Brain microvascular endothelial cell (primary cell): ENCODE data around the gene PLEKHA8.

ENCODE experiments used
- DNase-seq: peaks from one replicate; pipeline ENCODE4 v3.0.0-alpha.2; 2020
- H3K27ac ChIP-seq: fragments of 250-450 bp; sonication (Bioruptor Pico); 2 replicates; pipeline ENCODE4 v1.5.1; 2020; ENCODE audit warnings: mild to moderate bottlenecking, moderate library complexity
- H3K27me3 ChIP-seq: fragments of 250-450 bp; sonication (Bioruptor Pico); replicated peaks from 2 replicates; pipeline ENCODE4 v1.5.1; 2020; ENCODE audit warnings: mild to moderate bottlenecking
- H3K36me3 ChIP-seq: fragments of 250-450 bp; sonication (Bioruptor Pico); replicated peaks from 2 replicates; pipeline ENCODE4 v1.5.1; 2020; ENCODE audit warnings: mild to moderate bottlenecking
- H3K4me3 ChIP-seq: 2 replicates; pipeline ENCODE4 v1.5.1; 2011; ENCODE audit warnings: low read depth, mild to moderate bottlenecking, control low read depth, low read length, moderate library complexity
- in situ Hi-C: cut with HindIII; loops from 2 replicates; pipeline ENCODE4 v1.10.0; 2017; ENCODE audit warnings: low sequenced_read_pairs, low pct_ligation_motif_present
- TF ChIP-seq, protein P1 (sequence below): IDR thresholded peaks from 2 replicates; pipeline ENCODE4 v1.5.1; 2011; ENCODE audit warnings: low read depth, mild to moderate bottlenecking, moderate library complexity, low read length, control low read depth, inconsistent platforms; ENCODE audit errors: missing control alignments

PLEKHA8 gene

GRCh38 chr7:29989257-29989995, 38.8 kb upstream of the PLEKHA8 start, which contains the start of gene SCRN1:
Gene SCRN1, minus strand, starts transcription at chr7:29989801. Its CDS starts 20,734 bp downstream, at chr7:29969067.
- in situ Hi-C loops, result no loop called here
- H3K4me3 ChIP-seq, result peak within 1 kb of the TSS; percentile 84
- no peaks in the 10 kb centered on the region for H3K36me3 ChIP-seq
- H3K27ac ChIP-seq, result peak within 1 kb of the TSS; percentile 82
- TF ChIP-seq, protein P1, sequence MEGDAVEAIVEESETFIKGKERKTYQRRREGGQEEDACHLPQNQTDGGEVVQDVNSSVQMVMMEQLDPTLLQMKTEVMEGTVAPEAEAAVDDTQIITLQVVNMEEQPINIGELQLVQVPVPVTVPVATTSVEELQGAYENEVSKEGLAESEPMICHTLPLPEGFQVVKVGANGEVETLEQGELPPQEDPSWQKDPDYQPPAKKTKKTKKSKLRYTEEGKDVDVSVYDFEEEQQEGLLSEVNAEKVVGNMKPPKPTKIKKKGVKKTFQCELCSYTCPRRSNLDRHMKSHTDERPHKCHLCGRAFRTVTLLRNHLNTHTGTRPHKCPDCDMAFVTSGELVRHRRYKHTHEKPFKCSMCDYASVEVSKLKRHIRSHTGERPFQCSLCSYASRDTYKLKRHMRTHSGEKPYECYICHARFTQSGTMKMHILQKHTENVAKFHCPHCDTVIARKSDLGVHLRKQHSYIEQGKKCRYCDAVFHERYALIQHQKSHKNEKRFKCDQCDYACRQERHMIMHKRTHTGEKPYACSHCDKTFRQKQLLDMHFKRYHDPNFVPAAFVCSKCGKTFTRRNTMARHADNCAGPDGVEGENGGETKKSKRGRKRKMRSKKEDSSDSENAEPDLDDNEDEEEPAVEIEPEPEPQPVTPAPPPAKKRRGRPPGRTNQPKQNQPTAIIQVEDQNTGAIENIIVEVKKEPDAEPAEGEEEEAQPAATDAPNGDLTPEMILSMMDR, result no peak
- no peak for DNase-seq
- no peaks in the 10 kb centered on the region for H3K27me3 ChIP-seq

DNA sequence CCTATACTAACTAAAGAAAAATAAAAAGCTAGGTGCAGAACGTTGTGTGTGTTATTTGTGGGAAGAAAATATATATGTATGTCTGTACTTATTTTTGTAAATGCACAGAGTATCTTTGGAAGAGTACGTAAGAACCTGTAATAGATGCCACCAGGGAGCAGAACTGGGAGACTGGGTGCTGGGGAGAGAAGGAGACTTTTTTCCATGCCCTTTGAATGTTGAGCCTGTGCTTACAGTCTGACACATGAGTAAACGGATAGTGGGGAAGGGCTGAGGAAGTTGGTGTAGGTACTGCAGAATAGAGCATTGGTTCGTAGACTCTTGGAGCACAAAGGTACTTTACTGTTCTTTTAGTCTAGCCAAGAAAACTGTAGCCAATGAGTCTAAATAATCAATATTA, 37.3 kb upstream of the PLEKHA8 start:
- in situ Hi-C loops, result no loop called here
- no peak for DNase-seq
- TF ChIP-seq, protein P1, result no peak
- H3K27ac ChIP-seq, result no peak overlapping the region
- no peak overlapping the region for H3K4me3 ChIP-seq
- H3K27me3 ChIP-seq, result no peaks in the 10 kb centered on the region
- H3K36me3 ChIP-seq, result no peaks in the 10 kb centered on the region

DNA sequence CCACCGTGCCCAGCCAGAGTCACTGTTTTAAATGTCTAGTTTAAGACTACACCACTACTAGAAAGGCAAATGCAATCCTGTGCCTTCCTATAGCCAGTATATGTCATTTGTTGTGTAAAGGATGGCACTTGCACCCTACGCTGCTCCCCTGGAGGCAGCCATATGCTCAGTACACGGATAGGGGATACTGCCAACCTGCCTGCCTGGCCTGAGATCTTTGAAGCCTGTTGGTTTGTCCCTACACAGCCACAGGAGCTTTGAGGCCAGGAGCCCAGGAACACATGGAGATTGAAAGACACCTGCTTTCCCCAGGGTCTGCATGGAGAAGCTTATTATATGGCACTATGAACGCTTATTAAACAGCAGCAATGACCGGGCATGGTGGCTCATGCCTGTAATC, 36.3 kb upstream of the PLEKHA8 start:
- Histone ChIP-seq H3K27me3 (no peaks in the 10 kb centered on the region), H3K27ac (no peak overlapping the region), H3K36me3 (no peaks in the 10 kb centered on the region), H3K4me3 (no peak overlapping the region)
- in situ Hi-C loops, result no loop called here
- no peak for DNase-seq
- TF ChIP-seq, protein P1, result no peak

GRCh38 chr7:29993140-29993539, 35.1 kb upstream of the PLEKHA8 start:
- TF ChIP-seq, protein P1, result no peak
- in situ Hi-C loops, result no loop called here
- Histone ChIP-seq H3K27ac (no peak overlapping the region), H3K27me3 (no peaks in the 10 kb centered on the region), H3K4me3 (no peak overlapping the region), H3K36me3 (no peaks in the 10 kb centered on the region)
- DNase-seq, result no peak

DNA sequence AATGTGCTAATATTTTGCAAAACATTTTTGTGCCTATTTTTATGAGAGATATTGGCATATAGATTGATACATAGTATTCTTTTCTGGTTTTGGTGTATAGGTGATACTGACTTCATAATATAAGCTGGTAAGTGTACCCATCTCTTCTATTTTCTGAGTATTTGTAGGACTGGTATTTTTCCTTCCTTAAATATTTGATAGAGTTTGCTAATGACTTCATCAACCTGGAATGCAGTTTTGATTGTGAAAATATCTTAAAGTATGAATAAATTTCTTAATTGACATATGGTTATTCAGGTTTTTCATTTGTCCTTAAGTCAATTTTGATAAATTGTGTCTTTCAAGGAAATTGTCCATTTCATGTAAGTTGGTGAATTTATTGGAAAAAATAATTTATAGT, 32.6 kb upstream of the PLEKHA8 start:
- Histone ChIP-seq H3K4me3 (no peak overlapping the region), H3K36me3 (no peaks in the 10 kb centered on the region), H3K27ac (no peak overlapping the region), H3K27me3 (no peaks in the 10 kb centered on the region)
- no peak for DNase-seq
- TF ChIP-seq, protein P1, result no peak
- in situ Hi-C loops, result no loop called here

GRCh38 chr7:29996321-29996720, 31.9 kb upstream of the PLEKHA8 start:
- H3K4me3 ChIP-seq, result no peak overlapping the region
- TF ChIP-seq, protein P1, result no peak
- no peak overlapping the region for H3K27ac ChIP-seq
- H3K27me3 ChIP-seq, result no peaks in the 10 kb centered on the region
- no peak for DNase-seq
- H3K36me3 ChIP-seq, result no peaks in the 10 kb centered on the region
- in situ Hi-C loops, result no loop called here
